Fibroblast of lung (primary cell): Measurements from ENCODE around the gene SPRYD4.

Source experiments
- EZH2 ChIP-seq: IDR thresholded peaks from 2 replicates; pipeline ENCODE4 v1.5.1; 2012; ENCODE audit warnings: low read length, control low read depth, mild to moderate bottlenecking; ENCODE audit errors: missing control alignments
- TF ChIP-seq, protein P1 (sequence below), 2 donors: IDR thresholded peaks in 1 of 2; conservative IDR thresholded peaks in 1 of 2; 1 replicate in 1 of 2; 2 replicates in 1 of 2; pipeline ENCODE4 v1.5.1; 2011 to 2012; ENCODE audit warnings: low read length in 2 of 2, control low read depth in 1 of 2, inconsistent platforms in 1 of 2, low read depth in 1 of 2, mild to moderate bottlenecking in 1 of 2

GRCh38 chr12:56431850-56432249 is 36.5 kb upstream of the SPRYD4 start:
- TF ChIP-seq, protein P1, sequence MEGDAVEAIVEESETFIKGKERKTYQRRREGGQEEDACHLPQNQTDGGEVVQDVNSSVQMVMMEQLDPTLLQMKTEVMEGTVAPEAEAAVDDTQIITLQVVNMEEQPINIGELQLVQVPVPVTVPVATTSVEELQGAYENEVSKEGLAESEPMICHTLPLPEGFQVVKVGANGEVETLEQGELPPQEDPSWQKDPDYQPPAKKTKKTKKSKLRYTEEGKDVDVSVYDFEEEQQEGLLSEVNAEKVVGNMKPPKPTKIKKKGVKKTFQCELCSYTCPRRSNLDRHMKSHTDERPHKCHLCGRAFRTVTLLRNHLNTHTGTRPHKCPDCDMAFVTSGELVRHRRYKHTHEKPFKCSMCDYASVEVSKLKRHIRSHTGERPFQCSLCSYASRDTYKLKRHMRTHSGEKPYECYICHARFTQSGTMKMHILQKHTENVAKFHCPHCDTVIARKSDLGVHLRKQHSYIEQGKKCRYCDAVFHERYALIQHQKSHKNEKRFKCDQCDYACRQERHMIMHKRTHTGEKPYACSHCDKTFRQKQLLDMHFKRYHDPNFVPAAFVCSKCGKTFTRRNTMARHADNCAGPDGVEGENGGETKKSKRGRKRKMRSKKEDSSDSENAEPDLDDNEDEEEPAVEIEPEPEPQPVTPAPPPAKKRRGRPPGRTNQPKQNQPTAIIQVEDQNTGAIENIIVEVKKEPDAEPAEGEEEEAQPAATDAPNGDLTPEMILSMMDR (conservative IDR thresholded peaks at IDR 0.05 in 1 of 2, IDR thresholded peaks at IDR 0.05 in 1 of 2; ENCODE audit: low read depth in 1 of 2, low read length in 2 of 2): no peak
- TF ChIP-seq EZH2: no peak
